H1 (cell line): ENCODE results near the gene SLC6A3. TPM values are rescaled to one million over a fixed set of nuclear protein-coding genes. Genes with fewer than 3 reads are reported as not detected.

Experiments used
- ATF2 ChIP-seq: IDR thresholded peaks from 2 replicates; pipeline ENCODE4 v1.6.1; 2012; ENCODE audit warnings: low read length, inconsistent platforms
- EGR1 ChIP-seq: IDR thresholded peaks from 2 replicates; pipeline ENCODE4 v1.6.1; 2011; ENCODE audit warnings: low read depth, low read length, borderline replicate concordance
- KDM4A ChIP-seq: IDR thresholded peaks from one replicate; pipeline ENCODE4 v1.7.1; 2012; ENCODE audit warnings: low read depth, mild to moderate bottlenecking, moderate library complexity, low read length, inconsistent platforms; ENCODE audit not compliant: severe bottlenecking
- SIN3A ChIP-seq, 2 experiments: IDR thresholded peaks in 1 of 2; conservative IDR thresholded peaks in 1 of 2; 2 replicates each; pipeline ENCODE4 v1.6.1; 2011 to 2012; ENCODE audit warnings: low read length in 2 of 2, improper control_type of control experiment in 1 of 2, low read depth in 1 of 2, mild to moderate bottlenecking in 1 of 2
- polyA plus RNA-seq, 7 experiments: library from polyadenylated mRNA; depleted of rRNA in 3 of 7; stranded (reverse) in 5 of 7; unstranded in 2 of 7; fragments of >200 nt in 5 of 7; fragments of 200-250 nt in 2 of 7; gene quantifications; 1 replicate in 5 of 7; 2 replicates in 1 of 7; 4 replicates in 1 of 7; pipeline versions ENCODE4 v1.2.1 to v1.2.3, GENCODE V29; 2011 to 2013; ENCODE audit warnings: missing spikeins in 2 of 7, mixed read lengths in 2 of 7
- total RNA-seq: library from RNA; stranded (reverse); fragmentation: NEBNext Ultra II Directional; extraction: Animal tissue kit (Norgen Biotek cat#: 25700); gene quantifications from 2 replicates; pipeline ENCODE4 v1.2.1, GENCODE V29; 2021

The SLC6A3 gene
- total and polyA plus RNA-seq, 2 of the 8 experiments (the other 6 are each of a cell fraction or from before 2014, with no cell fraction given): 0.48 to 0.91 TPM

GRCh38 chr5:1405121-1405520, 40.1 kb downstream of the SLC6A3 start (continued):
- TF ChIP-seq ATF2 (no peak), SIN3A (conservative IDR thresholded peaks at IDR 0.05 in 1 of 2, IDR thresholded peaks at IDR 0.05 in 1 of 2; ENCODE audit: low read depth in 1 of 2, low read length in 2 of 2) (no peak), KDM4A (no peak), EGR1 (no peak)
